Uterus (tissue), 2 donors: ENCODE results near the gene ARL4C.

Source experiments
- POLR2A ChIP-seq, 2 donors: fragments of 450-650 bp; IDR thresholded peaks; one replicate each; pipeline ENCODE4 v1.6.1; 2016; ENCODE audit warnings: antibody characterized with exemption in 2 of 2, mild to moderate bottlenecking in 1 of 2, moderate library complexity in 1 of 2
- TF ChIP-seq, protein P1 (sequence below), 4 experiments: fragments of 200-600 bp in 2 of 4; fragments of 450-650 bp in 2 of 4; sonication (generic) in 2 of 4; IDR thresholded peaks; one replicate each; pipeline ENCODE4 v1.5.1; 2016 to 2019; ENCODE audit warnings: antibody characterized with exemption in 4 of 4, mild to moderate bottlenecking in 2 of 4, moderate library complexity in 1 of 4

DNA sequence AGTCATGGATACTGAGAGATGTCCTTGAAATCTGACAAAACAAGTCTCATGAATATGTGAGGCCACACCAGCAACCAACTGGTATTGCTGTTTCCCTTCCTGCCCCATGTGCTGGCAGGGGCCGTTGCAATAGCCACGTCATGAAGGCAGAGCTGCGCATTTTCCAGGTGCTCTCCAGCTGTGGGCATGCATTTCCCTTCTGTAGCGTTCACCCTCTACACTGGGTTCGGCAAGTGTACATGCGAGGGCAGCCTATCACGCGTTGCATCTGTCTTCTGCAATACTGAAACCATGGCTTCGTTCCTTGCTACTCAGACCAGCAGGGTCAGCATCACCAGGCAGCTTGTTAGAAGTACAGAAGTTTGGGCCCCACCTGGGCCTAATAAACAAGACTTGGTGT is 17.4 kb downstream of the ARL4C start:
- TF ChIP-seq, protein P1, sequence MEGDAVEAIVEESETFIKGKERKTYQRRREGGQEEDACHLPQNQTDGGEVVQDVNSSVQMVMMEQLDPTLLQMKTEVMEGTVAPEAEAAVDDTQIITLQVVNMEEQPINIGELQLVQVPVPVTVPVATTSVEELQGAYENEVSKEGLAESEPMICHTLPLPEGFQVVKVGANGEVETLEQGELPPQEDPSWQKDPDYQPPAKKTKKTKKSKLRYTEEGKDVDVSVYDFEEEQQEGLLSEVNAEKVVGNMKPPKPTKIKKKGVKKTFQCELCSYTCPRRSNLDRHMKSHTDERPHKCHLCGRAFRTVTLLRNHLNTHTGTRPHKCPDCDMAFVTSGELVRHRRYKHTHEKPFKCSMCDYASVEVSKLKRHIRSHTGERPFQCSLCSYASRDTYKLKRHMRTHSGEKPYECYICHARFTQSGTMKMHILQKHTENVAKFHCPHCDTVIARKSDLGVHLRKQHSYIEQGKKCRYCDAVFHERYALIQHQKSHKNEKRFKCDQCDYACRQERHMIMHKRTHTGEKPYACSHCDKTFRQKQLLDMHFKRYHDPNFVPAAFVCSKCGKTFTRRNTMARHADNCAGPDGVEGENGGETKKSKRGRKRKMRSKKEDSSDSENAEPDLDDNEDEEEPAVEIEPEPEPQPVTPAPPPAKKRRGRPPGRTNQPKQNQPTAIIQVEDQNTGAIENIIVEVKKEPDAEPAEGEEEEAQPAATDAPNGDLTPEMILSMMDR (IDR thresholded peaks at IDR 0.05), result no peak
- no peak for TF ChIP-seq POLR2A (IDR thresholded peaks at IDR 0.05)
